ENCODE measurements around the gene NCAM1. TPM values are rescaled to one million over a fixed set of nuclear protein-coding genes. Genes with fewer than 3 reads are reported as not detected.

Gene NCAM1
- total and polyA plus RNA-seq, 8 donors, result 1.2 to 19.6 (median 3.6) TPM

DNA sequence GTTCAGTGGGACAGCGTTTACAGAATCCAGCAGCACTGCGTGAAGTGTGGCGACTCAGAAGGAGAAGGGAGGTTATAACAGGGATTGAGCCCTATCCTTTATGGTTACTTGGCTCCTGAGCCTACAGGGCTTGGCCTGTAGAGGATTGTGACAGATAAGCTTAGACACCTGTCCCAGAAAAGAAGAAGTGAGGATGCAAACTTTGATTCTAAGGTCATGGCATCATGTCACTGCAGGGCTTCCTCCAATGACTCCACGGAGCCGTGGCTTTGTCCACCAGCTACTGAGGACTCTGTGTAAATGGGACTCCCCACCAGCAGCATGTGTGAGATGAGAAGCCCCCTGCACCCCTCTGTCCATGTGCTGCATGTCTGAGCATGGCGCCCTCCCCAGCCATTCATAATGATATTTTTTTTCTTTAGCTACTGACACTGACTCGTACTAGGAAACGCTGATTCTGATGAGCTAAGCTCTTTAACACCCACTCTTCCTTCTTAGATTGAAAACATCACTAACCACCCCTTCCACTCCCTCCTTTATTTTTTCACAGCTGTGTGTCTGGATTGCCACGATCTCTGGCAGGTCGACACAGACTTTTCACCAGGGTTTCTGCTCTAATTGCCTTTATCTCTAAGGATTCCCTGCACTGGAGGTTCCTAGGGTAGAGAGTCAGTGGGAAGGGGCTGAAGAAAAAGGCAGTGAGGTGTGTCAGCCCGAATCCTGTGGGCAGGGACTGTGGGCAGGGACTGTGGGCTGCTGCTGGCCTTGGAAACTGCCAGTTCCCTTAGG is 287.7 kb downstream of the NCAM1 start:
- H3K27me3 ChIP-seq, result peaks cover 0 to 5% (median 0%) of the 10 kb centered on the region in 4 donors
- H3K36me3 ChIP-seq, result no peaks in the 10 kb centered on the region
- FAIRE-seq, result no peak
- DNase-seq, result no peak
- intact Hi-C loops (cut with DNase I), result no loop called here
- no peaks in the 10 kb centered on the region for H3K4me1 ChIP-seq
- H3K9me3 ChIP-seq, result no peaks in the 10 kb centered on the region
- no peak overlapping the region for H3K27ac ChIP-seq
- WGBS, 2 donors, result 64 to 69% methylated on average over 11 of the region's 11 CpGs
- no peak overlapping the region for H3K4me3 ChIP-seq
- ATAC-seq, result no peak
- TF ChIP-seq, protein P1, sequence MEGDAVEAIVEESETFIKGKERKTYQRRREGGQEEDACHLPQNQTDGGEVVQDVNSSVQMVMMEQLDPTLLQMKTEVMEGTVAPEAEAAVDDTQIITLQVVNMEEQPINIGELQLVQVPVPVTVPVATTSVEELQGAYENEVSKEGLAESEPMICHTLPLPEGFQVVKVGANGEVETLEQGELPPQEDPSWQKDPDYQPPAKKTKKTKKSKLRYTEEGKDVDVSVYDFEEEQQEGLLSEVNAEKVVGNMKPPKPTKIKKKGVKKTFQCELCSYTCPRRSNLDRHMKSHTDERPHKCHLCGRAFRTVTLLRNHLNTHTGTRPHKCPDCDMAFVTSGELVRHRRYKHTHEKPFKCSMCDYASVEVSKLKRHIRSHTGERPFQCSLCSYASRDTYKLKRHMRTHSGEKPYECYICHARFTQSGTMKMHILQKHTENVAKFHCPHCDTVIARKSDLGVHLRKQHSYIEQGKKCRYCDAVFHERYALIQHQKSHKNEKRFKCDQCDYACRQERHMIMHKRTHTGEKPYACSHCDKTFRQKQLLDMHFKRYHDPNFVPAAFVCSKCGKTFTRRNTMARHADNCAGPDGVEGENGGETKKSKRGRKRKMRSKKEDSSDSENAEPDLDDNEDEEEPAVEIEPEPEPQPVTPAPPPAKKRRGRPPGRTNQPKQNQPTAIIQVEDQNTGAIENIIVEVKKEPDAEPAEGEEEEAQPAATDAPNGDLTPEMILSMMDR (IDR thresholded peaks at IDR 0.05), result no peak

DNA sequence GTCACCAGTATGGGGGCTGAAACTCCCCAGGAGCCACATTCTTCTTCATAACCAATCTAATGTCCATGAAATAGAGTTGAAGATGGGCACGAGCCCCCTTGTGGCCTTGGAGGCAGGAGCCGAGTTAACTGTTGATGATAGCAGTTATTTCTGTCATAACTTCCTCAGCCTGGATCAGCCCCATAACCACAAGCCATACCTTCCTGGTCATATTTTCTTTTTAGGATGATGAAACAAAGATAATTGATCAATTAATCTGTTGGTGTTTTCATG is 288.2 kb downstream of the NCAM1 start:
- TF ChIP-seq, protein P1 (IDR thresholded peaks at IDR 0.05), result no peak
- WGBS, 2 donors, result 15 to 27% methylated on average over 2 of the region's 2 CpGs
- no peak for FAIRE-seq
- intact Hi-C loops (cut with DNase I), result no loop called here
- ATAC-seq, result no peak
- Histone ChIP-seq H3K27ac (no peak overlapping the region), H3K9me3 (no peaks in the 10 kb centered on the region), H3K36me3 (no peaks in the 10 kb centered on the region), H3K4me1 (no peaks in the 10 kb centered on the region), H3K4me3 (no peak overlapping the region), H3K27me3 (peaks cover 0 to 5% (median 0%) of the 10 kb centered on the region in 4 donors)
- DNase-seq, result no peak

DNA sequence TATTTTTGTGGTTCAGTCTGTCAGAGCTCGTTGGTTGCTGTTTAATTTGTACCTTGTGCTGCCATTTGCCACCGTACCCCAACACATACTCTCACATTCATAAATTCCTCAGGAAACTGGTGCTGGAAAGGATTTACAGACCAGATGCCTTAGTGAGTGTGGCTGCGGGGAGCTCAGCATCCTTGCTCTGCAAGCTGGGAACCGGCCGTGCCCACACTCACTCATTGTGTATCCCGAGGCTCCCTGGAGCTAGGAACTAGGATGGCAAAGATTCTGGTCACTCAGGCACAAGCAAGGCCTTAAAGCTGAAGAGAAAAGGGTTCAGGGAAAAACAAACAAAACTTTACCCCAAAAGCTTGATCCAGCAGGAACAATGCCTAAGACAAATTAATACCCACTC is 288.6 kb downstream of the NCAM1 start:
- no peak overlapping the region for H3K27ac ChIP-seq
- no peaks in the 10 kb centered on the region for H3K9me3 ChIP-seq
- H3K4me3 ChIP-seq, result no peak overlapping the region
- H3K27me3 ChIP-seq, result peaks cover 0 to 5% (median 0%) of the 10 kb centered on the region in 4 donors
- FAIRE-seq (no peak), ATAC-seq (no peak), DNase-seq (no peak)
- H3K4me1 ChIP-seq, result no peaks in the 10 kb centered on the region
- no peaks in the 10 kb centered on the region for H3K36me3 ChIP-seq
- intact Hi-C loops (cut with DNase I), result no loop called here
- WGBS, 2 donors, result 73 to 77% methylated on average over 6 of the region's 6 CpGs
- TF ChIP-seq, protein P1 (IDR thresholded peaks at IDR 0.05), result no peak

DNA sequence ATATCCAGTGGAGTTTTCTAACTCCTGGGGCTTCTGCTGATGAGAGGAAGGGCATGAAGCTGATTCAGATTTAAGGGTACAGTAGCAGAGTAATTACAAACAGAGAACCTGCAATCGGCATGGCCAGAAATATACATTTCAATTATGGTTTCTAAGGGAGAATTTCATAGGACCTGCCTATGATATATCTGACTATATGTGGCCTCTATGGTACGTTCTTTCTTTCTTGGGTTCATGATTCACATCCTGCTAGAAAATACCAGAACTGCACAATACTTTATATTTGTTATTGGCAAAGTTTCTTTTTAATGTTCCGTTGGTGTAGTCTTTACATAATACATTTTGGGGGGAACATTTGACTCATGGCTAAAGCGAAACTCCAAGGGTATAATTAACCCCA is 290.1 kb downstream of the NCAM1 start:
- no peak overlapping the region for H3K27ac ChIP-seq
- ATAC-seq, result no peak
- 60 to 65% methylated on average over 4 of the region's 4 CpGs for WGBS, 2 donors
- no peaks in the 10 kb centered on the region for H3K9me3 ChIP-seq
- DNase-seq, result no peak
- no peaks in the 10 kb centered on the region for H3K4me1 ChIP-seq
- intact Hi-C loops (cut with DNase I), result no loop called here
- H3K36me3 ChIP-seq, result no peaks in the 10 kb centered on the region
- no peak for FAIRE-seq
- no peak overlapping the region for H3K4me3 ChIP-seq
- TF ChIP-seq, protein P1 (IDR thresholded peaks at IDR 0.05), result no peak
- H3K27me3 ChIP-seq, result no peaks in the 10 kb centered on the region

DNA sequence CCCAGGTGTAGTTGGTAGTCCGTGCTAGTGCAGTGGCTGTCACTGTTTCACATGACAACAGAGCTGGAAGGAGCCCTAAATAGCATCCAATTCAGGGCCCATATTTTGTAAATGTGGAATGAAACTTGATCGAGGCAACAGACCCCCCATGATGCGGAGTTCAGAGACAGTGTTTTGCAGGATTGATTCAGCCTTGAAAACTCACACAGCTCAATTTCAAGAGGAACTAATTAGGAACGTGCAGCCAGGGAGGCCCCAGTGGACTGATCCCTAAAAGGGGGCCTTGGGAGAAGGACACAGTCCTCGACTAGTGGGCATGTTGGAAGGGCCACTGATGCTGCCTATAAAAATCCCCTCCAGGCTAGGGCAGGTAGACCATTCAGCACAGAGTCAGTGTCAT is 292.2 kb downstream of the NCAM1 start:
- Histone ChIP-seq H3K9me3 (no peaks in the 10 kb centered on the region), H3K4me1 (no peaks in the 10 kb centered on the region), H3K36me3 (no peaks in the 10 kb centered on the region), H3K27ac (no peak overlapping the region), H3K27me3 (no peaks in the 10 kb centered on the region), H3K4me3 (no peak overlapping the region)
- 33 to 42% methylated on average over 5 of the region's 5 CpGs for WGBS, 2 donors
- no peak for DNase-seq
- intact Hi-C loops (cut with DNase I), result no loop called here
- FAIRE-seq, result no peak
- TF ChIP-seq, protein P1 (IDR thresholded peaks at IDR 0.05), result no peak
- no peak for ATAC-seq

Data from pancreas (tissue), 10 donors.